Testis (tissue), 3 donors: ENCODE results near the gene OPCML. TPM values are rescaled to one million over a fixed set of nuclear protein-coding genes. Genes with fewer than 3 reads are reported as not detected.

ENCODE experiments used
- DNase-seq: peaks from one replicate; pipeline ENCODE4 v3.0.0-alpha.2; 2019
- H3K27ac ChIP-seq, 2 donors: fragments of 200-600 bp; sonication (generic); one replicate each; pipeline ENCODE4 v1.5.1; 2019
- H3K27me3 ChIP-seq: fragments of 200-600 bp; sonication (generic); one replicate; pipeline ENCODE4 v1.5.1; 2019
- H3K36me3 ChIP-seq: fragments of 200-600 bp; sonication (generic); one replicate; pipeline ENCODE4 v1.5.1; 2017; ENCODE audit warnings: low read depth; ENCODE audit errors: missing control alignments
- H3K4me1 ChIP-seq: fragments of 200-600 bp; sonication (generic); one replicate; pipeline ENCODE4 v1.5.1; 2019
- H3K4me3 ChIP-seq, 2 donors: fragments of 200-600 bp; sonication (generic); one replicate each; pipeline ENCODE4 v1.5.1; 2017 to 2019
- H3K9me3 ChIP-seq: fragments of 200-600 bp; sonication (generic); one replicate; pipeline ENCODE4 v1.5.1; 2017
- POLR2A ChIP-seq: fragments of 450-650 bp; IDR thresholded peaks from one replicate; pipeline ENCODE4 v1.6.1; 2017; ENCODE audit warnings: antibody characterized with exemption, mild to moderate bottlenecking, moderate library complexity
- WGBS, 2 donors: methylation state at CpG; one replicate each; pipeline ENCODE4 v1.1.5; 2018; 5-methylcytosine and 5-hydroxymethylcytosine counted together
- intact Hi-C: fragments of 100-400 bp; cut with DNase I; formaldehyde crosslinking; loops from one replicate; pipeline ENCODE4 v1.15.1; 2023; ENCODE audit warnings: low total_unique reads
- polyA plus RNA-seq: library from polyadenylated mRNA; stranded (reverse); fragments of 350-450 nt; fragmentation: Illumina TruSeq; extraction: RNeasy Lipid Tissue Mini Kit (QIAGEN cat#74804); gene quantifications from one replicate; pipeline ENCODE4 v1.2.3, GENCODE V29; 2014; ENCODE audit warnings: low read depth, low replicate concordance; ENCODE audit not compliant: insufficient read depth
- total RNA-seq, 2 donors: library from RNA; depleted of rRNA; stranded (reverse); fragments of >200 nt; gene quantifications; one replicate each; pipeline ENCODE4 v1.2.3, GENCODE V29; 2016
- TF ChIP-seq, protein P1 (sequence below), 3 experiments: fragments of 450-650 bp in 2 of 3; fragments of 200-600 bp in 1 of 3; sonication (generic) in 1 of 3; IDR thresholded peaks; one replicate each; pipeline ENCODE4 v1.5.1; 2016 to 2019; ENCODE audit warnings: antibody characterized with exemption in 3 of 3, mild to moderate bottlenecking in 2 of 3, moderate library complexity in 1 of 3

The OPCML gene
- total and polyA plus RNA-seq, 3 donors from 2014 or later = 0.16 to 2.7 (median 0.62) TPM

DNA sequence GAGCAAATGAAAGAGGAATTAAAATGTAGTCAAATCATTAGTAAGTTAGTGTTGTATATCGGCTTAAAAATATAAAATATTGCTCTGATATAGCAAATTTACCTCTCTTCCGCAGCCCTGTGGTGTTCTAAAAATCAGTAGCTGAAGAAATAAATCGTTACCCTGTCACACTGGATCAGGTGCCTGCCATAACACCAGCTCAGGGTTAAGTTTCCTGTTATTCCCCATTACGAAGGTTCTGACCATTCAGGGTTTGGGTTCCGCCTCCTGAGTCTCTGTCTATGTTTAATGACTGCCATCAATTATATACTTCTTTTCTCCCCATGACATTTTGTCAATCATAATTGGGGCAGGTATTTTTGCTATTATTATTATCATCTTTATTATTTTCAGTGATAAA lies 658.5 kb downstream of the OPCML start:
- no peaks in the 10 kb centered on the region for H3K9me3 ChIP-seq
- DNase-seq = no peak
- H3K27me3 ChIP-seq = no peaks in the 10 kb centered on the region
- H3K36me3 ChIP-seq = no peaks in the 10 kb centered on the region
- H3K4me3 ChIP-seq = no peak overlapping the region
- 85 to 90% methylated on average over 5 of the region's 5 CpGs for WGBS, 2 donors
- H3K4me1 ChIP-seq = no peaks in the 10 kb centered on the region
- no peak overlapping the region for H3K27ac ChIP-seq
- TF ChIP-seq, protein P1, sequence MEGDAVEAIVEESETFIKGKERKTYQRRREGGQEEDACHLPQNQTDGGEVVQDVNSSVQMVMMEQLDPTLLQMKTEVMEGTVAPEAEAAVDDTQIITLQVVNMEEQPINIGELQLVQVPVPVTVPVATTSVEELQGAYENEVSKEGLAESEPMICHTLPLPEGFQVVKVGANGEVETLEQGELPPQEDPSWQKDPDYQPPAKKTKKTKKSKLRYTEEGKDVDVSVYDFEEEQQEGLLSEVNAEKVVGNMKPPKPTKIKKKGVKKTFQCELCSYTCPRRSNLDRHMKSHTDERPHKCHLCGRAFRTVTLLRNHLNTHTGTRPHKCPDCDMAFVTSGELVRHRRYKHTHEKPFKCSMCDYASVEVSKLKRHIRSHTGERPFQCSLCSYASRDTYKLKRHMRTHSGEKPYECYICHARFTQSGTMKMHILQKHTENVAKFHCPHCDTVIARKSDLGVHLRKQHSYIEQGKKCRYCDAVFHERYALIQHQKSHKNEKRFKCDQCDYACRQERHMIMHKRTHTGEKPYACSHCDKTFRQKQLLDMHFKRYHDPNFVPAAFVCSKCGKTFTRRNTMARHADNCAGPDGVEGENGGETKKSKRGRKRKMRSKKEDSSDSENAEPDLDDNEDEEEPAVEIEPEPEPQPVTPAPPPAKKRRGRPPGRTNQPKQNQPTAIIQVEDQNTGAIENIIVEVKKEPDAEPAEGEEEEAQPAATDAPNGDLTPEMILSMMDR (IDR thresholded peaks at IDR 0.05) = no peak
- no peak for TF ChIP-seq POLR2A
- intact Hi-C loops = no loop called here

DNA sequence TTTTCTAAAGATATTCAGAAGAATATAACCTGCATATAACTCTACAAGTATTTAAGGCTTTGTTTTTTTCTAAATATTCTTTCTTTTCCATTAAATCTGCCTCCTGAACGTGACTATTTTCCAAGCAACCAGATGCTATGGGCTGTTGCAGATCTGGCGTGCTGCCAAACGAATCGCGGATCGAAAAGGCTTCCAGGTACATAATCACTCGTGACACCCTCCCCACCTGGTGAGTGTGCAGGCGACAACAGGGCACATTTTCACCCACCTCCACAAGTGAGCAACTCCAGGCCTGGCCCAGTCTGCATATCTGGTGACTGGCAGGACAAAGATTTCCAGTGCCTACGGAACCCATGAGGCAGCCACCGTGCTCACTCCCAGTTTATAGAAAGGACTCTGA lies 660.1 kb downstream of the OPCML start:
- 69 to 72% methylated on average over 10 of the region's 10 CpGs for WGBS, 2 donors
- no peaks in the 10 kb centered on the region for H3K36me3 ChIP-seq
- TF ChIP-seq, protein P1 (IDR thresholded peaks at IDR 0.05) = no peak
- no peak for TF ChIP-seq POLR2A
- intact Hi-C loops = no loop called here
- H3K9me3 ChIP-seq = no peaks in the 10 kb centered on the region
- H3K27me3 ChIP-seq = no peaks in the 10 kb centered on the region
- H3K4me1 ChIP-seq = no peaks in the 10 kb centered on the region
- no peak overlapping the region for H3K27ac ChIP-seq
- H3K4me3 ChIP-seq = no peak overlapping the region
- no peak for DNase-seq

DNA sequence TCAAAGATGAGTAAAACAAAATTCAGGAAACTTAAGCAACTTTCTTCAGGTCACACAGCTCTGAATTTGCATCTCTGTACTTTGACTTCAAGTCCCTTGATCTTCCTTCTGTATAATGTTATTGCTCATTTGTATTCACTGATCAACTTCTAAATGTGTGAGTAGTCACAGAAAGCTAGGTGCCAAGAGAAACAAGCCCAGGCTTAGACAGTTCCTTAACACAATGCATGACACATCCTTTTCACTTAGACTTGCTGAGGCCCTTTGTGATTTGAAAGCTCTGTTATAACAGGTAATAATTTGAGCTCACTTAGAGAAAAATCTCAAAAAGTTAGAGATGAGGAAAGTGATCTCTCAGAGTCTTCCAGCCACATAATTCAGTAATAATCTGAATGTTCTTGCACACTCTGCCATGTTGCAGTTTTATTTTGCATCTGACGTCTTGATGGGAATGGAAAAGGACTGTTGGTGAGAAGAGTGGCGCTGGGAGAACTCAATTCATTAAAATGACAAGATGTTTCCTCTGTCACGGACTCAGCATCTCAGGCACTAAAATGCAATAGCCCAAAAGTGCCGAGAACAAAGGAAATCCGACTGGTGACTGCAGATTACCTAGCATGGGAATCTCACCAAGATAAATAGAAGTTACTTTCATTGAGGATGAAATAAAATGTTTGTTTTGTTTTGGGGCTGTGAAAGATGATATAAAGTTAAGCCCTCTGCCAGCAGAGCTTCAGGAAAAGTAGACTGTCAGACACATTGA lies 665.3 kb downstream of the OPCML start:
- TF ChIP-seq, protein P1 (IDR thresholded peaks at IDR 0.05) = no peak
- TF ChIP-seq POLR2A = no peak
- intact Hi-C loops = no loop called here
- Histone ChIP-seq H3K9me3 (no peaks in the 10 kb centered on the region), H3K27ac (no peak overlapping the region), H3K27me3 (no peaks in the 10 kb centered on the region), H3K4me1 (no peaks in the 10 kb centered on the region), H3K36me3 (no peaks in the 10 kb centered on the region), H3K4me3 (no peak overlapping the region)
- 74 to 81% methylated on average over 5 of the region's 5 CpGs for WGBS, 2 donors
- no peak for DNase-seq

DNA sequence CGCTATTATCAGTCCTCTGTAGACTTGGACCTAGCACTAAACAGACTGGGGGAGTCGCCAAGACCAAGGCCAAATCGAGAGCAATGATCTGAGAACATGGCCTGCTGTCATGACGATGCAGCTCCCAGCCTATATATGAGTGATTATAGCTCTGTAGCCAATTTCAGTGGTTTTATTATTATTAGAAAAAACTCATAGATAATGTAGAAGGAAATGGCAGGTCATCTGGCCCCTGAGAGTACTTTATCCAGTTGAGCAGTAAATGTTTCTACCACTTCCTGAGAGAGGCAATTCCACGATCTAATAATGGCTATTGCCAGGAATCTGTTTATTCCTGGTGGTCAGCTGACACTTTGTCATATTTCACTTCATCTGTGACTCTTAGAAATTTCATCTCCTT lies 666.7 kb downstream of the OPCML start:
- intact Hi-C loops = no loop called here
- Histone ChIP-seq H3K36me3 (no peaks in the 10 kb centered on the region), H3K27me3 (no peaks in the 10 kb centered on the region), H3K4me1 (no peaks in the 10 kb centered on the region), H3K4me3 (no peak overlapping the region), H3K27ac (no peak overlapping the region), H3K9me3 (no peaks in the 10 kb centered on the region)
- no peak for TF ChIP-seq POLR2A
- TF ChIP-seq, protein P1 (IDR thresholded peaks at IDR 0.05) = no peak
- WGBS, 2 donors = 59 to 71% methylated on average over 5 of the region's 5 CpGs
- no peak for DNase-seq
